ENCODE data around the gene ABHD14A.
A peak's percentile ranks its signal among the peaks of the same experiment; 100 is the strongest.

The ABHD14A gene

DNA sequence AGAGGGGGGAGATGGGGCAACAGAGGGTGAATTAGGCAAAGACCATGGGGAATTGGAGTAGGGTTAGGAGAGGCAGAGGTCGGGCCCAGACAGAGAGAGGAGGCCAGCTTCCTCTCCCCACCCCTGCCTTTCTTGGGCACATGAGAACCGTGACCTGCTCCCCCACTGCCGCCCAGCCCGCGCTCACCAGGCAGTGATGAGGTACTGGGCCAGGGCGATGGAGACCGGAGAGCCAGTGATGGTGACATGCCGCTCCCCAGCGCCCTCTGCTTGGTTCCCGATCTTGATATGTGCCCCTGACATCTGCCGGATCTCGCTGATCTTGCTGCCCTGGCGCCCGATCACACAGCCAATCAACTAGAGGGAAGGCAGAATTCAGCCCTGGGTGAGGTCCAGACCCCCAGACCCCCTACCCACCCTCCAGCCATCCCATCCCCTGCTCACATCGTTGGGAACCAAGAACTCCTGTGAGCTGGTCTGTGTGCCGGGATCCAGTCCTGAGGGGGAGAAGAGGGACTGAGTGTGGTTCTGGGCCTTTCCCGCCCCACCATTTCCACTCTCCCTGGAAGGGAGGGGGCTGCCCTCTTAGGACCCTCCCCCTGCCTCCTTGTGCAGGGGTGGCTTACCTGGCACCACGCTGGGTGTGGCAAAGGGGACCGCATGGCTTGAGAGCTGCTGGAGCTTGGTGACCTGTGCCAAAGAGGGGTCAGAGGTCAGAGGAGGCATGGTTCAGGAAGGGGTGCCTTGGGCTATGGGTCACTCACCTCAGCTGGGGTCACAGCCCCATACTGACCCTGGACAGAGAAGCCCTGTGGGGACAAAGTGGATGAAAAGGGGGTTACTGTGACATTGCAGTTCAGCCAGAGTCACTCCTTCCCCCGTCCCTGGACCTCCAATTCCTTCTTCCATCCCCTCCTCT, 16.0 kb upstream of the ABHD14A start:
- no peak for DNase-seq

DNA sequence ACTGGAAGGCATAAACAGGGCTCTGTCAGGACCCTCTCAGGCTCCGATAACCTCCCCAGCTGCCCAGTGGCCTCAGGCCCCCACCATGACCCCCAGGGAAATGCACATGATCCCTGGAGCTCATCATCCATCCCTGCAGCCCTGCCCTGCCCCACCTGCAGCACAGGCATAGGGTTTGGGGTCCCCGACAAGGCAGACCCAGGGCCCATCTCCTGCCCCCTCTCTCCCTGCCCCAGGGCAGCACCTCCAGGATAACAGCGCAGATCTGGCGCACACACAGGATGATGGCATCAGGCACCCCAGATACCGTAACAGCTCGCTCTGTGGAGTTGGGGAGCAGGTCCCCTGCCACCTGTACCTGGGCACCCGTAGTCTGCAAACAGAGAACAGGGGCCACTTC, 15.2 kb upstream of the ABHD14A start:
- no peak for DNase-seq

DNA sequence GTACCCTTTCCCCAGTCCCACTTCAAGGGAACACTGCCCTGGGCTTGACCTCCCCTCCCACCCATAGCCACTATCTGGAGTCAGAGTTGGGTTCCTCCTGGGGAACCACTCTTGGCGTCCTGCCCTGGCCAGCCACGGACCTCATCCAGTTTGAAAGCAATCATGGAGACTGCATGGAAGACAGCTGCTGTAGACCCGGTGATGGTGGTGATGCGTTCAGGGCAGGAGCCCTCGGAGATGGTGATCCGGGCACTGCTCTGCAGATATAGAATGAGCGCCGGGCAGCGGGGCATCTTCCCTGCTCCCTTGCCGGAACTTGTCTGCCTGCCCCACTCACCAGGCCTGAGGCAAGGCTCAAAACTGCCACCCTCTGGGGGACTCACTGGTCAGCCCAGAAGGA, 14.5 kb upstream of the ABHD14A start:
- DNase-seq: no peak

DNA sequence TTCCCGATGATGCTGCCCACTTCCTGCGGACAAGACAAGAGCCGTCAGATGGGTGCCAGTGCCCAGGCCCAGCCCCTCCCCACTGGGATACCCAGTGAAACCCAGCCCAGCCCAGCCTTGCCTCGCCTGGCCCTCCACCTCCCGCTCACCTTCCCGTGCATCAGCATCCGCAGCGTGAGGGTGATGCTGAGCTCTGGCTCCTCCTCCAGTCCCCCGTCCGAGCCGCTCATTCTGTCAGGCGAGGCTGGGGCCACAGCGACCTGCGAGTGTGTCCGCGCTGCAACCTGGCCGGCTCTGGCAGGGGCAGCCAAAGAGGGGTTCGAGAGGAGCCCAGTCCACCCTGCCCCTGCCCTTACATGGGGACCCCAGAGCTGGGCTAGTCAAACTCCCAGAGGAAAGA, 13.9 kb upstream of the ABHD14A start:
- no peak for DNase-seq

DNA sequence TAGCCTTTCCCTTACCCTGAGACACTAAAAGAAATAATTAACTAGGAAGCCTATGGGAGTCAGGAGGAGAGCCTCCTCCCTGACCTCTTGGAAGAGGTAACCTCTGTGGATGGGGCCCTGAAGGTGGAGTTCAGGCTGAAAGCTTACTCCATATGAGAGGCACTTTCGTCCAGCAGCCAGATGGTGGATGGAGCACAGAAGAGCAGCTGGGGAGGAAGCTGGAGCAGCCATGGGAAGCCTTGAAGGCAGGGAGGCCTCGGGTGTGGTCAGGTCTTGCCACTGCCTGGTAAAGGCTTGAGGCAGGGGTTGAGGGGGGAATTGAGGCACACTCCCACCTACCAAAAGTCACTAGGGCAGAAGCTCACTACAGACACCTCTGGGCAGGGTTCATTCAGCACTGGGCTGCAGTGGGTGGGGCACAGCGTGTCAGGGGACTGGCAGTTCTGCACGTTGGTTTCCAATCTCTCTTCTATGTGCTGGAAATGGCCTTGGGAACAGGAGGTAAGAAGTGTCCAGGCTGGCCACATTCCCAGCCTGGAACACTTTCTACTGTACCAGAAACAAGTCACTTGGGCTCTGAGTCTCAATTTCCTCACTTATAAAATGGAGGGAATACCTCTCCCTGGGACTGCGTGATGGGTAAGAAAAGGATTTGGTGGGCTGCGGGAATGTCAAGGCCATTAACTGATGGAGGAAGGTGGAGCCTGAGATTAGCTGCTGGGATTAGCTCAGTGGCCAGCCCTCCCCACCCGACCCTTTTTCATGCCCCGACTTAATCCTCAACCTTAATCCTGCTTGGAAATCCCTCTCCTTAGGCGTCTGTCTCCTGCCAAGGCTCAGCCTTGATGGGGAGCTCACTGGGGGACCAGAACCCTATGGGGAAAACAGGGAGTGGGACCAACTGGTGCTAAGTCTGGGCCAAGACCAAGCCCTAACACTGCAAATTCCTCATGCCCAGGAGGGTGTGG, 13.0 kb upstream of the ABHD14A start:
- no peak for DNase-seq

DNA sequence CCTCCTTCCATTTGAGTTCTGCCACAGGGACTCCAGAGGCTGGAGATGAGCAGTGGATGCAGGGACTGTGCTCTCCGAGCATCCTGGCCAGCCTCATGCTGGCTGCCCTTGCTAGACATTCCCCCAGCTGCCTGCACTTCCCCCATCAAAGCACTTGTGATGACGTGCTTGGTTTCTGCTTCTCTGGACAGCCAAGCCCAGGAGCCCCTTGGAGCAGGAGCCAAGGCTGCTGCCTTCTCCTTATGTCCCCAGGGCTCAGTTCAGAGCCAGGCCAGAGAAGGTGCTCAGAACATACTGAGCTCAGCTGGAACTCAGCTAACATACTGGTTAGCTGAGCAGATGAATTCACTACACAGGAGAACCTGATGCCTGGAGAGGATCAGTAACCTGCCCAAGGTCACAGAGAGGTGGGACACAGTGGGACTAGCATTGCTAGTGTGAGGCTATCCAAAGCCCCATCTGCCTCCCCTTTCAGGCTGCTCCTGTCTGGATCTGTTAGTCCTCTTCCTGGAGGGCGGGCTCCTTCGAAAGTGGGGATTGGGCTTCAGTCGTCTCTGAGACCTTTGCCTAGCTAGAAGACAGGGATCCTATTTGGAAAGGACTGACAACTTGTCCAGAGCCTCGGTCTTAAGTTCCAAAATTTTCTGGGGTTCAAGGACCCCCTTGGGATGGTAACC, 11.9 kb upstream of the ABHD14A start:
- DNase-seq: no peak

DNA sequence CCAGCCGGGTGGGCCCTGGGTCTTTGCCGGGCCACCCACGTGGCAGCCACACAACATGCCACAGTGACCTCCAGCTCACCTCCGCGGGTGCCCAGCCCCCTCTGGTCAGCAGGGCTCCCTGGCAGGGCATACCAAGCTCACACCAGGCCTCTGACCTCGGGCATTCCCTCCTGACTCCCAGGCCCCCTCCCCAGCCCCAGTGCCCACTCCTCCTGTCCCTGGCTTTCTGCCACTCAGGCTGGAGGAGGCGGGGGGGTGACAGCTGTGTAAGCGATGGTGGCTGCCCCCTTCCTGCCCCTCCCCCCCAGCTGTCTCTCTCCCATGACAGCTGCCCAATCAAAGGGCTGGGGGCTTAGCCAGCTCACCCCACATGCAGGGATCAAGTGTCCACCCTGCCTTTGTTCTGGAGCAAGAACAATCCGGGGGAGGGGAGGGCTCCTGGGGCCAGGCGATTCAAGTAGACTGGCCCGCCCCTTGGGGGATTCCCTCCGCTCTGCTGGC, 10.9 kb upstream of the ABHD14A start:
- DNase-seq: no peak

DNA sequence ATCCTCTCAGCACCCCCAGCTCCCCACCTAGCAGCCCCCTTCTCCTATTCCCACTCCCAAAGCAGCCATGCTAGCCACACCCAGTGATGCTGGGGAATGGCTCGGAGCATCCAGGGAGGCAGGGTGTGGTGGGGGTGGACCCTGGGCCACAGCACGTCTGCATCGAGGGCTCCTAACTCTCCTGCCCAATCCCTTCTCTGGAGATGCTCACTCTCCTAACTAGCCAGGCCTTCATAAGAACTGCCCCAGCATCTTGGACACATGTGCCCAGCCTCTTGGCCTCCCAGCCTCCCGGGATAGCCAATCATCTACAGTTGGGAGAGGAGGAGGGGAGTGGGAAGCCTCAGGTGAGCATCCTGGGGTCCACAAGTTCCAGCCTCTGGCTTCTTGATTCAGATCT, 10.3 kb upstream of the ABHD14A start:
- DNase-seq: no peak

DNA sequence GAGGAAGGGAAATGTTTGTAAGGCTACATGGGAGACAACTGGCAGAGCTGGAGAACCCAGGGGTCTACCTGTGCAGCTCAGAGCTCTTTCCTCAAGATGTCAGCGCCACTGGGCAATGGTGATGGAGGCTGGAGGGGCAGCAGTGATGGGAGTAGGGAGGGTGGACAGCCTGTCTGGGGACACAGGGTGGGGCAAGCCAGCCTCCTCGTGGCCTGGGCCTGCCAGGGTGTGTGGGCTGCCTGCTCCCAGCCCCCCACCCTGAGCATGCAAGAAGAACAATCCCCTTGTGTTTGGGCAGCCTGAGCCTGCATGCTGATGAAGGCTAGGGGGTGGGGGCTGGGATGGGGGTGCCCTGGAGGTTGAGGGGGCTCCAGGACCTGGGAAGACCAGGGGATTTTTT, 8.8 kb upstream of the ABHD14A start:
- no peak for DNase-seq

DNA sequence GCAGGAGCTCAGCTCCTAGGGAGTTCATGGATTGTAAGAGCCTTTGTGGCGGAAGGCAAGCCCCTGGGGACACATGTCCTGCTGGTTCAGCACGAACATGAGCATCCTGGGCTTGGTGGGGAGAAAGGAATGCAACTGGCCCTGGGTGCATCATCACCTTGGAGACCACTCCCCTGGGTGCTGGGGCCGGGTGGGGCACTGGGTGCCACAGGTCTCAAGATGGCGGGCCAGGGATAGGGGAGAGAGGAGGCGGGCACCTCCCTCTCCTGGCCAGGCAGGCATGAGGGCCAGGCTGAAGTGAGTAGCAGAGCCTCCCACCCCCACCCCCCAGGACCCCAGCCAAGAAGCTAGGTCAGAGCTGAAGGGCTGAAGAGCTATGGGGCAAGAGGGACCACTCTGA, 8.4 kb upstream of the ABHD14A start:
- DNase-seq: no peak

DNA sequence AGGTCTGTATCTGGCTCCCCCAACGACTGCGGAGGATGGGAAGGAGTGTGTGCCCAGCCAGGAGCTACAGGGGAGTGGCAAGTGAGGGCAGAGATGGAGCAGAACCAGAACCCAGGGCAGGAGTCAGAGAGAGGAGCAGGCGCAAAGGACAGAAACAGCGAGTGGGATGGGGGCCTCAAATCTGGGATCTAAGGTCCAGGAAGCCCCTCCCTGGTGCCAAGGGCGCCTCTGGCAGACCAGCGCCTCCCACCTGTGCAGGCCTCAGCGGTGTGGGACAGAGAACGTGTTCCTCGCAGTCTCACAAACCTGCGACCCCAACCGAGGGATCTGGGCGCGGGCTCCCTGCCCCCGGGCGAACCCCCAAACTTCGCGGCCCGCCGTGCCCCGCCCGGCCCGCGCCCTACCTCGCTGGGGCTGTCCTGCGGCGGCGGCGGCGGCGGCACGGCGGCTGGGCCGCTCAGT, 7.9 kb upstream of the ABHD14A start:
- no peak for DNase-seq

DNA sequence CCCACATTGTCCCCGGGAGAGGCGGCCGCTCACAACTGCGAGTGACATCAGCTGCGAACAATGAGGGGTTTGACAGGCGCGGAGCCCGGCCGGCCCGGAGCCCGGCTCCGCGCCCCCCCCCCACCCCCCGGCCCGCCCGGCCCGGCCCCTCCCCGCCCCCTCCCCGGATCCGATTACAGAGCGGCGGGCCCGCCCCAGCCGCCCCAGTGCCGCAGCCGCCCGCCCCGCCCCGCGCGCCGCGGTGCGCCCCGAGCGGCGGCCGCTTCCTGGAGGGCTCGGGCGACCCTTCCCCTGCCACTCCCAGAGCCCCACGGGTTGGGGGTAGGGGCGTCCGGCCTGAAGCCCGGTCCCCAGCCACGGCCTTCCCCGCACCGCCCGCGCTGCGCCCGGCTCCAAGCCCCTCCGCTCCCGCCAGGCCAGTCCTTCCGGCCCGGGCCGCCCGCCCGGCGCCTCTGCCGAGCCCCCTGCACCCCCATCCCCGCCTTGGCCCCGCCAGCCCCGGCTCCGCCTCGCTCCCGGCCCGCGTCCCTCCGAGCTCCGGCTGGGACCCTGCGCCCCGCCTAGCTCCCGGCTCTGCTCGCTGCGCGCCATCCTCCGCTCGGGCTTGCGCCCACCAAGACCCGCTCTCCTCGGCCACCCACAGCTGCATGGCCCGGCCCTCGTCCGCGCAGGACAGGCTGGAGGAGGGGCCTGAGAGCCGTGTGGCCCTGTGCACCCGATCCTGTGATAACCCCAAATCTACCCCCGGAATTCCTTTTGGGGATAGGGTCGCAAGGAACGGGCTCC, 7.3 kb upstream of the ABHD14A start, which contains the start of gene PCBP4:
TSS of gene PCBP4 (minus strand) at position 71 of the 786 bp plus-strand sequence. CDS start 6,214 bp downstream, outside the sequence.
- peak; percentile 33 for DNase-seq

DNA sequence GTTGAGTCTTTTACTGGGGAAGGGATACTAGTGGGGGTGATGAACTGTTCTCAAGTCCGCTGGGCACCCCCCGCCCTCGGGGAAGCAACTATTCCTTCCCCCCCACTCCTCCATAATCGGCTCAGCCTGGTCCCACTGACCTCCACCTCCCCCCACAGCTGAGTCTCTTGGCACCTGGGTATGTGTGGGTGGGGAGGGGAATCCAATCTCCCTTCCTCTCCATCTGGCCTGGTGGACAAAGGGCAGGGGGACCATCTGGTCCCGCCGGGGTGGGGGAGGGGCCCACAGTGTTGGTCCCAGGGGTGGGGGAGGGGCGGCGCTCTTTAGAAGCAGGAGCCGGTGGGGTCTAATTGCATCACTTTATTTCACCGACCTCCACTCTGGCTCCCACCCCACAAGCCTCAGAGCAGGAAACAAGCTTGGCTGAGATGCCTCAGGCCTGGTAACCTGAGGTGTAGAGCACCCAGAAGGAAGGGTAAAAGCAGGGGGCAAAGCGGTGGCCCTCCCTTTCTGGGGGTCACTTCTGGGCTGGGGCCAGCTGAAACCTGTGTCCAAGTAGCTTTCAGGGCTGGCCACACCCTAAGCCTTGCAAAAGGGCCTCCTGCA, 6.6 kb upstream of the ABHD14A start:
- DNase-seq: no peak

DNA sequence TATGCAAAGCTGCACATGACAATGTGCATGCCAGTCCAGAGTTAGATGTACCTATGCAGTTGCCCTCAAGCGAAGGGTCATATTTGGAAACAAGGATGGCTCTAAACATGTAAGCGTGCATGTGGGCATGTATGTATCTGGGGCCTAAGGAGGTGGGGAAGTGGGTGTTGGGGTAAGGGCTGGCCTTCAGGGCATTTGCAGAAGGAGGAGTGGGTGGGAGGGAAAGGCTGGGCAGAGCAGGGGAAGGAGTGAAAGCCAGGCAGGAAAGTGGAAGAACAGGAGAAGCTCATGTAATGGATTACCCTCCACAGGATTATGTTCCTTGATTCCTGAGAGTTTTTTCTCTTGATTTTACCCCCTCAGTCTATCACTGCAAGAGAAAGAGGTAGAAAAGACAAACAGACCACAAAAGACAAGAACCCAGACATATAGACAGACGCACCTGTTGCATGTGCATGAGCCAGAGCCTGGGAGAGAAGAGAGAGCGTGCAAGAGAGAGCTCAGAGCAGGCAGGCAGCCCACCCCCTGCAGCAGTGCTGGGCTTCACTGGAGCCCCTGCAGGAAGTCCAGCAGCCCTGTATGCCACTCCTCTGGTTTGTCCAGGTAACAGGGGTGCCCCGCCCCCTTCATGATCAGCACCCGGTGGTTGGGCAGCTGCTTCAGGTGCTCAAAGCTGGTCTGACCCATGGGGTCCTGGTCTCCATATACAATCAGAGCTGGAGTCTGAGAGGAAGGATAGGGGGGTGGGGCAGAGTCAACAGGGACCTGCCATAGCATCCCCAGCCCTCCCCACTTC, 5.8 kb upstream of the ABHD14A start:
- no peak for DNase-seq

DNA sequence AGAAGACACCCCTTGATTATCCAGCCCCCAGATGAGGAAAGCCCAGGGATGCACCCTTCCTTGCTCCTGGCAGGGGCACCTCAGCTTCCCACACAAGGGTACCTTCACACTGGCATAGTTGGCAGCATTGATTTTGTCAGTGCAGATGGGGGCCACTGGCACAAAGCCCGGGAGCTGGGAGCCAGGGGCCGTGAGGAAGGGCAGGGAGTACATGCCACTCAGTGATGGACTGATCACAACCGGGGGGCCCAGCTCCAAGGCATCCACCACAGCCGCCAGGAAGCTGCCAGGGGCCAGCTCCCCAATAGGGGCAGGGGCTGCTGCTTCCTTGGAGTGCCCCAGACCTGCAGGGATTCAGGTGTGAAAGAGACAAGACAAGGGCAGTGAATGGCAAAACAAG, 5.0 kb upstream of the ABHD14A start:
- no peak for DNase-seq

DNA sequence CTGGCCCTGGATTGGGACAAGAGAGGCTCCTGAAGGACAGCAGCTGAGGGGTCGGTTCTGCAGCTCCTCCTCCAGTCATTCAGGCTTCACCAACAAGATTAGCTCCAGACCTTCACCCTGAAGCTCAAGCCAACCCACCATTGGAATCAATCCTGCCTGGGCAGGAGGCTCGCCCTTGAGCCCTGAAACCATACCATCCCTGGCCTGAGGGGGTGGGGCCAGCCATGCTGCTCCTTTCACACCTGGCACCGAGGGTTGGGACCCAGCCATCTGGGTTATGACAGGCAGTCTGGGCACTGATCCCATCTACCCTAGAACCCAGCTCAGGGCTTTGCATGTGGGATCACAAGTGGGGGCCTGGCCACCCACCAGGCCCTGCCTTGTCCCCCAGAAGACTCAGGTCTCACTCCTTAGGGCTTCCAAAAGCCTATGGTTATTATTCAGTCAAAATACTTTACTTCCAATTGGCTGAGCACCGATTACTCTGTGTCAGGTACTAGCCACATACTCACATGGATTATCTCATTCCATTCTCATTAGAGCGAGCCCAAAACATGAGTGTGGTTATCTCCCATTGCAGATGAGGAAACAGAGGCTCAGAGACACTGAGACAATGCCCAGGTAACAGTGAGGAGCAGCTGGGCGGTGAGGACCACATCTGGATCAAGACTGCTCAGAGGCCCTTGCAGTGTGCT, 4.1 kb upstream of the ABHD14A start:
- no peak for DNase-seq

DNA sequence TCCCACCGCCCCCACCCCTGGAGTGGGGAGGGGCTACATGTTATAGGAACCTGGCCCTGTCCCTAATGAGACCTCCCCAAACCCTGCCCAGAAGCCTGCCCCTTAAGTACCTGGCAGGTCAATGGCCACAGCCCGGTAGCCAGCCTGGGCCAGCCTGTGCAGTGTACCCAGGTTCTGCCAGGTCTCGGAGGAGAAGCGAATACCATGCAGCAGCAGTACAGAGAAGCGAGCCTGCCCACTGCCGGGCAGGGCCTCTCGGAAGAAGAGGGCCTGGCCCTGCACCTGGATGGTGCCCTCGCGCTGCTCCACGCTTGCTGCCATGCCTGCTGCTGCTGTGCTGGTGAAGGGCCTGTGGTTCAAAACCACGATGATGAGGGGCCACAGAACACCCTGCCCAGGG, 3.5 kb upstream of the ABHD14A start:
- no peak for DNase-seq

DNA sequence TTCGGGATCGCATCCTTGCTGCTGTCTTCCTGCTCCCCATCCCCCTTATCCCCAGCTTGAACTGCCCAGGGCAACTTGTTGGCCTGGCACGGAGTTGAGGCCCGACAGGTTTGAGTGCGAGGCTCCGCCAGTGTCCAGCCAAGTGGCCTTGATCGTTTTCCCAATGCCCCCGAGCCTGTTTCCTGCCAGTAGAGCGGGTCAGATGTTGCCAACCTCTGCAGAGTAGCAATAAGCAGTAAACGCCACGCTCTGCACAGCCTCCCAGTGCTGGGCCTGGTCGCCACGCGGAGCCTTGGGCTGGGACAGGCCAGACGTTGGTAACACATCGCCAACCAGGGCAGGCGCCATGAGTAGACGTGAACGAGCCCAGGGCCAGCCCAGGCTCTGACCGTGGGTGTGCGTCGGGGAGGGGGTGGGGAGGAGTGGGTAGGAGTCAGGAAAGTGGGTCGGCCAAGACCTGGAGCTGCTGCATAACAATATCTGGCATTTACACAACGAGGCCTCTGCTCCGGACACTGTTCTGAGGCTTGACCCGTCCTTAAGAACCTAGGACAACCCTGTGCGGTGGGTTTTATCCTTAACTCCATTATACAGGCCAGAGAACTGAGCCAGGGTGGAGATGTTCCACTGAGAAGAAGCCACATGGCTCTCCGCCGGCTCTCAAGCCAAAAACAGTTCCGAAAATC, 444 bp upstream of the ABHD14A start:
- peak; percentile 38 for DNase-seq

DNA sequence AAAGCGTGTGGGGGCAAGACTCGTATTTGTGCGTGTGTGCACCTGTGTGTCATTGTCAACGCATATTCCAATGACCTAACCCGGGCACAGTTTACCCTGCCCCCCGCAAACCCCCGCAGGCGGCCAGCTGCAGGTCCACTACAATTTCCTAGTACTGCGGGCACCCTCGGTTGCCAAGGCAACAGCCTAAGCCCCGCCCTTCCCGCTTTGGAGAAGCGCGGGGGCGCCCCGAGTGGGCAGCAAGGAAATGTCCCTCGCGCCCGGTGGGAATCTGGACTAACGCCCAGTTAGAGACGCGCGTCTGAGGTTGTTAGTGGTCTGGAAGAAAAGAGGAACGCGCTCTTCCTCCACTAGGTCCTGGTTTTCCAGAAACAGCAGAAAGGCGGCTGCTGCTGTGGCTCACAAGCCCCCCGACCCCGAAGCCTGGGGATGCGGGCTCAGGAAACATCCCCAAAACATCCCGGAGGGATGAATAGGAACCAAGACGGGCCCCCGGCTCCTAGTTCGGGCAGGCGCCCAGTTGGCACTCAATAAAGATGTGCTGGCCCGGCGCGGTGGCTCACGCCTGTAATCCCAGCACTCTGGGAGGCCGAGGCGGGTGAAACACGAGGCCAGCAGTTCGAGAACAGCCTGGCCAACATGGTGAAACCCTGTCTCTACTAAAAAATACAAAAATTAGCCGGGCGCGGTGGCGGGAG, 1.1 kb downstream of the ABHD14A start:
- peak; percentile 49 for DNase-seq
